GM12872 (cell line): Measurements from ENCODE around the gene PATJ.

ENCODE experiments used
- CTCF ChIP-seq: IDR thresholded peaks from 3 replicates; pipeline ENCODE4 v1.5.1; 2011; ENCODE audit warnings: low read depth, mild to moderate bottlenecking, low read length, moderate library complexity; ENCODE audit not compliant: insufficient read depth

The PATJ gene

GRCh38 chr1:62218604-62219003 is 476.3 kb downstream of the PATJ start:
- TF ChIP-seq CTCF = no peak

GRCh38 chr1:62221171-62221570 is 478.9 kb downstream of the PATJ start:
- no peak for TF ChIP-seq CTCF

DNA sequence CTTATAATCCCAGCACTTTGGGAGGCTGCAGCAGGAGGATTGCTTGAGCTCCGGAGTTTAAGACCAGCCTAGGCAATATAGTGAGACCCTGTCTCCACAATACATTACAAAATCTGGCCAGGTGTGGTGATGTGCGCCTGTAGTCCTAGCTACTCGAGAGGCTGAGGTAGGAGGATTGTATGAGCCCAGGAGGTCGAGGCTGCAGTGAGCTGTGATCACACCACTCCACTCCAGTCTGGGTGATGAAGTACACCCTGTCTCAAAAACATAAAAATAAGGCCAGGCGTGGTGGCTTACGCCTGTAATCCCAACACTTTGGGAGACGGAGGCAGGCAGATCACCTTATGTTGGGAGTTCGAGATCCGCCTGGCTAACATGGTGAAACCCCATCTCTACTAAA is 480.0 kb downstream of the PATJ start:
- no peak for TF ChIP-seq CTCF

DNA sequence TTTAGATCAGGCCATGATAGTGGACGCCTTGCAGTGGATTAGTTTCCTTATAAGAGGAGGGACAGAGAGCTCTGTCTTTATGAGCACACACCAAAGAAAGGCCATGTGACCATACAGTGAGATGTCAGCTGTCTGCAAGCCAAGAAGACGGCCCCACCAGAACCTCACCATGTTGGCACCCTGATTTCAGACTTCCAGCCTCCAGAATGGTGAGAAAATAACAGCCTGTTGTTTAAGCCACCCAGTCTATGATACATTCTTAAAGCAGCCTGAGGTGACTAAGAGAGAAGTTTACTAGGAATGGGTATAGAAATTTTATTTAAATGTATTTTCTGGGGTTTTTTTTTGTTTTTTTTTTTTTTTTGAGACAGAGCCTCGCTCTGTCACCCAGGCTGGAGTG is 481.9 kb downstream of the PATJ start:
- TF ChIP-seq CTCF = no peak

- no peak for TF ChIP-seq CTCF
These were observed 485.2 kb downstream of the PATJ start for GRCh38 chr1:62227496-62227895.
